ENCODE results near the gene COBL.

DNA sequence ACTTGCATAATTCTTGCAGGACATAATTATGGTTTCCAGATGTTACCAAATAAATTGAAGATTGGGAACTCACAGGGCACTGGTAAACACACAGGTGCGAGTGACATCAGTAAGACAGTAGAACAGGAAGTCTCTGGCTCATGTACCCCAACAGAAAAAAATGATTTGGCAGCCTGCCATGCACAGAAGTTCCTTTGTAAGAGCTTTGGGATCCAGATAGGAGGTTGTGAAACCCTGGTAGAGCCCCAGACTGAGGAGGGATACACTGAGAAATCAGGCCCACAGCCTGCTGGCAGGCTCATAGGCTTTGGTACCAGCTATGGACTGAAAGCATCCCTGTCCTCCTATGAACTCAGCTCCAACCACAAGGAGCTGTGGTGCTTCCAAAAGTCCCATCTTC lies 118.0 kb downstream of the COBL start:
- TF ChIP-seq, protein P1, sequence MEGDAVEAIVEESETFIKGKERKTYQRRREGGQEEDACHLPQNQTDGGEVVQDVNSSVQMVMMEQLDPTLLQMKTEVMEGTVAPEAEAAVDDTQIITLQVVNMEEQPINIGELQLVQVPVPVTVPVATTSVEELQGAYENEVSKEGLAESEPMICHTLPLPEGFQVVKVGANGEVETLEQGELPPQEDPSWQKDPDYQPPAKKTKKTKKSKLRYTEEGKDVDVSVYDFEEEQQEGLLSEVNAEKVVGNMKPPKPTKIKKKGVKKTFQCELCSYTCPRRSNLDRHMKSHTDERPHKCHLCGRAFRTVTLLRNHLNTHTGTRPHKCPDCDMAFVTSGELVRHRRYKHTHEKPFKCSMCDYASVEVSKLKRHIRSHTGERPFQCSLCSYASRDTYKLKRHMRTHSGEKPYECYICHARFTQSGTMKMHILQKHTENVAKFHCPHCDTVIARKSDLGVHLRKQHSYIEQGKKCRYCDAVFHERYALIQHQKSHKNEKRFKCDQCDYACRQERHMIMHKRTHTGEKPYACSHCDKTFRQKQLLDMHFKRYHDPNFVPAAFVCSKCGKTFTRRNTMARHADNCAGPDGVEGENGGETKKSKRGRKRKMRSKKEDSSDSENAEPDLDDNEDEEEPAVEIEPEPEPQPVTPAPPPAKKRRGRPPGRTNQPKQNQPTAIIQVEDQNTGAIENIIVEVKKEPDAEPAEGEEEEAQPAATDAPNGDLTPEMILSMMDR (IDR thresholded peaks at IDR 0.05): no peak
- TF ChIP-seq POLR2AphosphoS5 (IDR thresholded peaks at IDR 0.05): no peak

Measured in suprapubic skin (tissue), 3 donors.